Parathyroid adenoma (tissue), 2 donors: ENCODE measurements around the gene BCL11A.

Experiments used
- H2AFZ ChIP-seq: fragments of 300-600 bp; sonication (generic); one replicate; pipeline ENCODE4 v1.7.0; 2017; ENCODE audit warnings: antibody characterized with exemption, mild to moderate bottlenecking
- H3K27ac ChIP-seq: fragments of 300-600 bp; sonication (generic); one replicate; pipeline ENCODE4 v1.7.0; 2017
- H3K27me3 ChIP-seq: fragments of 300-600 bp; sonication (generic); one replicate; pipeline ENCODE4 v1.7.0; 2017; ENCODE audit warnings: low read length; ENCODE audit not compliant: control insufficient read depth, insufficient read depth
- H3K36me3 ChIP-seq: fragments of 300-600 bp; sonication (generic); one replicate; pipeline ENCODE4 v1.7.0; 2017; ENCODE audit warnings: low read length; ENCODE audit not compliant: control insufficient read depth, insufficient read depth
- H3K4me1 ChIP-seq: fragments of 300-600 bp; sonication (generic); one replicate; pipeline ENCODE4 v1.7.0; 2017; ENCODE audit warnings: control low read depth
- H3K4me2 ChIP-seq: fragments of 300-600 bp; sonication (generic); one replicate; pipeline ENCODE4 v1.7.0; 2017; ENCODE audit warnings: low read length
- H3K4me3 ChIP-seq: fragments of 300-600 bp; sonication (generic); one replicate; pipeline ENCODE4 v1.7.0; 2017; ENCODE audit warnings: low read depth, low read length
- H3K79me2 ChIP-seq: fragments of 300-600 bp; sonication (generic); one replicate; pipeline ENCODE4 v1.7.0; 2017; ENCODE audit warnings: control low read depth
- H3K9ac ChIP-seq: fragments of 300-600 bp; sonication (generic); one replicate; pipeline ENCODE4 v1.7.0; 2017; ENCODE audit warnings: mild to moderate bottlenecking
- H3K9me3 ChIP-seq: fragments of 300-600 bp; sonication (generic); one replicate; pipeline ENCODE4 v1.7.0; 2017; ENCODE audit warnings: low read length; ENCODE audit not compliant: control insufficient read depth
- CTCF ChIP-seq: fragments of 300-600 bp; sonication (generic); IDR thresholded peaks from one replicate; pipeline ENCODE4 v1.7.0; 2017; ENCODE audit warnings: antibody characterized with exemption, mild to moderate bottlenecking
- donor health status: primary hyperparathyroidism.

The BCL11A gene

GRCh38 chr2:60416221-60417008 lies 137.0 kb downstream of the BCL11A start:
- no peaks in the 10 kb centered on the region for H3K79me2 ChIP-seq
- no peak overlapping the region for H3K9ac ChIP-seq
- no peak overlapping the region for H3K4me3 ChIP-seq
- no peak overlapping the region for H2AFZ ChIP-seq
- no peaks in the 10 kb centered on the region for H3K36me3 ChIP-seq
- H3K4me1 ChIP-seq, result no peaks in the 10 kb centered on the region
- H3K9me3 ChIP-seq, result no peaks in the 10 kb centered on the region
- TF ChIP-seq CTCF, result no peak
- H3K27me3 ChIP-seq, result no peaks in the 10 kb centered on the region
- H3K27ac ChIP-seq, result no peak overlapping the region
- no peak overlapping the region for H3K4me2 ChIP-seq

- Histone ChIP-seq H2AFZ (no peak overlapping the region), H3K4me2 (no peak overlapping the region), H3K4me3 (no peak overlapping the region), H3K9me3 (no peaks in the 10 kb centered on the region), H3K27ac (no peak overlapping the region), H3K4me1 (no peaks in the 10 kb centered on the region), H3K79me2 (no peaks in the 10 kb centered on the region), H3K27me3 (no peaks in the 10 kb centered on the region), H3K9ac (no peak overlapping the region), H3K36me3 (no peaks in the 10 kb centered on the region)
- no peak for TF ChIP-seq CTCF
Measured at GRCh38 chr2:60415814-60416213, 137.6 kb downstream of the BCL11A start.

GRCh38 chr2:60414495-60415138 lies 138.8 kb downstream of the BCL11A start:
- no peaks in the 10 kb centered on the region for H3K27me3 ChIP-seq
- no peak overlapping the region for H2AFZ ChIP-seq
- no peak overlapping the region for H3K9ac ChIP-seq
- H3K36me3 ChIP-seq, result no peaks in the 10 kb centered on the region
- TF ChIP-seq CTCF, result no peak
- H3K9me3 ChIP-seq, result no peaks in the 10 kb centered on the region
- no peaks in the 10 kb centered on the region for H3K4me1 ChIP-seq
- no peaks in the 10 kb centered on the region for H3K79me2 ChIP-seq
- H3K27ac ChIP-seq, result no peak overlapping the region
- H3K4me3 ChIP-seq, result no peak overlapping the region
- H3K4me2 ChIP-seq, result no peak overlapping the region

GRCh38 chr2:60413814-60414168 lies 139.7 kb downstream of the BCL11A start:
- H3K9me3 ChIP-seq, result no peaks in the 10 kb centered on the region
- no peak overlapping the region for H3K27ac ChIP-seq
- TF ChIP-seq CTCF, result no peak
- H3K36me3 ChIP-seq, result no peaks in the 10 kb centered on the region
- H3K4me1 ChIP-seq, result no peaks in the 10 kb centered on the region
- no peak overlapping the region for H2AFZ ChIP-seq
- H3K27me3 ChIP-seq, result no peaks in the 10 kb centered on the region
- no peak overlapping the region for H3K4me3 ChIP-seq
- no peak overlapping the region for H3K4me2 ChIP-seq
- no peak overlapping the region for H3K9ac ChIP-seq
- no peaks in the 10 kb centered on the region for H3K79me2 ChIP-seq
